Suppressor macrophage (primary cell): ENCODE results near the gene ABHD4.

Source experiments
- DNase-seq, 4 experiments: peaks; one replicate each; pipeline ENCODE4 v3.0.0-alpha.2; 2020 to 2022
- total RNA-seq, 17 experiments: gene quantifications; one replicate each; lab custom pipeline; 2026; ENCODE audit warnings: mixed read lengths in 6 of 17, inconsistent platforms in 3 of 17; lab: John Stamatoyannopoulos, UW

Gene ABHD4, protein sequence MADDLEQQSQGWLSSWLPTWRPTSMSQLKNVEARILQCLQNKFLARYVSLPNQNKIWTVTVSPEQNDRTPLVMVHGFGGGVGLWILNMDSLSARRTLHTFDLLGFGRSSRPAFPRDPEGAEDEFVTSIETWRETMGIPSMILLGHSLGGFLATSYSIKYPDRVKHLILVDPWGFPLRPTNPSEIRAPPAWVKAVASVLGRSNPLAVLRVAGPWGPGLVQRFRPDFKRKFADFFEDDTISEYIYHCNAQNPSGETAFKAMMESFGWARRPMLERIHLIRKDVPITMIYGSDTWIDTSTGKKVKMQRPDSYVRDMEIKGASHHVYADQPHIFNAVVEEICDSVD
- total RNA-seq: 4.2 to 36.4 (median 14.2) reads per million in 17 experiments

DNA sequence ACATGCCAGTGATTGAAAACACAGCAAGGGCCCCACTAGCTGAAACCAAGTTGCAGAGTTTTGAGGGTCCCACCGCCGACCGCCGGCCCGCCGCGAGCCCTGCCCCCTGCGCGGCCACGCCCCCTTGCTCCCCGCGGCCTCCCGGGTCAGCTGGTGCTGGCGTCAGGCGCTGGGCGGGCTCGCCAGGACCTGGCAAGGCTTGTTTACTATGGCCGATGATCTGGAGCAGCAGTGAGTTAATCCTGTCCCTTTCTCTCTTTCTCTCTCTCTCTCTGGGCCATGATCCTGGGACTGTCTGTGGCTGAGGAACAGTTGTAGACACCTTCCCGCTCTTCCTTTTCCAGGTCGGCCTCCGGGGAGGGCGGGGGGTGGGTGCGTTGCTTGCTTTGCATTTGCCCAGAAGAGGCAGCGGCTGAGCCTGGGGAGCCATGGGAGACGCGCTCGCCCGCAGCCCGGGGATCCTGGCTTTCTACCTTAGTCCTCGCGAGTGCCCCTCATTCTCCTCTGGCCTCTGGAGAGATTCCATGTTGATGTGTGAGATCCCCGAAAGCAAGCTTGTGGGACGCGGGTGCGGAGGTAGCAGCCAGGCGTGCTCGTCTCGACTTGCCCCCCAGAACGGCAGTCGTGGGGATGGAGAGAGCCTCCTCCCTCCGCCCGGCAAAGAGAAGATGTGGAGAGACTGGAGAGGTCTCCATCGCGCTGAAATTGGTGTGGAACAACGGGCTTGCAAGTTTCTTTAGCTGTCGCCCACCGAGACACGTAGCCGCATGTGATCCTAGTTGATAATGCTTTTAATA lies at the start of gene ABHD4:
TSS of gene ABHD4 (plus strand) at position 202 of the 797 bp plus-strand sequence. CDS start at position 209, 7 bp downstream.
- peak; percentile 76 to 91 (median 82) for DNase-seq

DNA sequence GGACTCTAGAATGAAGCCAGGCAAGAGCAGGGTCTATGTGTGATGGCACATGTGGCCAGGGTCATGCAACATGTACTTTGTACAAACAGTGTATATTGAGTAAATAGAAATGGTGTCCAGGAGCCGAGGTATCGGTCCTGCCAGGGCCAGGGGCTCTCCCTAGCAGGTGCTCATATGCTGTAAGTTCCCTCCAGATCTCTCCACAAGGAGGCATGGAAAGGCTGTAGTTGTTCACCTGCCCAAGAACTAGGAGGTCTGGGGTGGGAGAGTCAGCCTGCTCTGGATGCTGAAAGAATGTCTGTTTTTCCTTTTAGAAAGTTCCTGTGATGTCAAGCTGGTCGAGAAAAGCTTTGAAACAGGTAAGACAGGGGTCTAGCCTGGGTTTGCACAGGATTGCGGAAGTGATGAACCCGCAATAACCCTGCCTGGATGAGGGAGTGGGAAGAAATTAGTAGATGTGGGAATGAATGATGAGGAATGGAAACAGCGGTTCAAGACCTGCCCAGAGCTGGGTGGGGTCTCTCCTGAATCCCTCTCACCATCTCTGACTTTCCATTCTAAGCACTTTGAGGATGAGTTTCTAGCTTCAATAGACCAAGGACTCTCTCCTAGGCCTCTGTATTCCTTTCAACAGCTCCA lies 48.7 kb upstream of the ABHD4 start:
- DNase-seq: no peak

DNA sequence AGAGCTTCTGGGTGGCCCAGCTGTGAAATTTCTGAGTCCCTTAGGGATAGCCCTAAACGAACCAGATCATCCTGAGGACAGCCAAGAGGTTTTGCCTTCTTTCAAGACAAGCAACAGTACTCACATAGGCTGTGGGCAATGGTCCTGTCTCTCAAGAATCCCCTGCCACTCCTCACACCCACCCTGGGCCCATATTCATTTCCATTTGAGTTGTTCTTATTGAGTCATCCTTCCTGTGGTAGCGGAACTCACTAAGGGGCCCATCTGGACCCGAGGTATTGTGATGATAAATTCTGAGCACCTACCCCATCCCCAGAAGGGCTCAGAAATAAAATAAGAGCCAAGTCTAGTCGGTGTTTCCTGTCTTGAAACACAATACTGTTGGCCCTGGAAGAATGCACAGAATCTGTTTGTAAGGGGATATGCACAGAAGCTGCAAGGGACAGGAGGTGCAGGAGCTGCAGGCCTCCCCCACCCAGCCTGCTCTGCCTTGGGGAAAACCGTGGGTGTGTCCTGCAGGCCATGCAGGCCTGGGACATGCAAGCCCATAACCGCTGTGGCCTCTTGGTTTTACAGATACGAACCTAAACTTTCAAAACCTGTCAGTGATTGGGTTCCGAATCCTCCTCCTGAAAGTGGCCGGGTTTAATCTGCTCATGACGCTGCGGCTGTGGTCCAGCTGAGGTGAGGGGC lies 48.0 kb upstream of the ABHD4 start:
- peak in 1 of 4 experiments; percentile 34 for DNase-seq

- DNase-seq: peak in 1 of 4 experiments; percentile 43
Measured at GRCh38 chr14:22551605-22551997, 46.5 kb upstream of the ABHD4 start.

DNA sequence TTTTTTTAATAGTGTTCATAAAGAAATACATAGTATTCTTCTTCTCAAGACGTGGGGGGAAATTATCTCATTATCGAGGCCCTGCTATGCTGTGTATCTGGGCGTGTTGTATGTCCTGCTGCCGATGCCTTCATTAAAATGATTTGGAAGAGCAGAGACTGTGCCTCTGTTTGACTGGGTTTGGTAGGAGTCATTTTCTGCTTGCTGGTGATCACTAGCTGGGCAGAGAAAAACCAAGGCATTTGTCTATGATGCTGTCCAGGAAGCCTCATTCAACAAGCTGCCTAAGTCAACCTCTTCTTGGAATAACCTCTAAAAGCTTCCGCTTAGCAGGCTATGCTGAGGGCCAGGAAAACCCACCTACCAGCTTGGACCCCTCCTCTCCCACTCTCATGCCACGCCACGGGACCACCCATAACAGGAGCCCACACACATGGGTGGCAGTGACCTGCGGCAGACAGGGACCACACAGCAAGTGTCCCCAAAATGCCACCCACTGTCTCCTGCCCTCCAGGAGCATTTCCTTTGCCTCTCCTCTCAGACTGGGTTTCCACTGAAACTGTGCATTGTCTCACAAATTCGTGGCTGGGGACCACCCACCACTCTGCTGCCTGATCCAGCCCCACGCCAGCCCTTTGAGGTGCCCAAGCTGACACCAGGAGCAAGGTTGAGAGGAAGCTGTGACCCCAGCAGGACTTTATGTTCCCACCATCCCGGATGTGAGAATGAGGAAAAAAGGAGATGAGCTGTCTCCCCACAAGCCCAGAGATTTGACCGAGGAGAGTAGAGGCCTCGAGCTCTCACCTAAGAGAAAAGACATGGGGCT lies 45.9 kb upstream of the ABHD4 start:
- DNase-seq: no peak

DNA sequence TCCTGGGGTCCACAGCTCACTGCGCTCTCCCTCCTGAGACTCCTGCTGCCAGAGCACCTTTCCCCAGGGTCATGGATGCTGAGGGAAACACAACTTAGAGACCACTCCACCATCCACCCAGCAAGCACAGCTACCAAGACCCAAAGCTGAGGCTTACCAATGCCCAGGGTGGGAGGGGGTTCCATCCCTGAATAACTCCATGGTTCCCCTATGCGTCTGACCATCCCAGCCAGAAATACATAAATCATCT lies 45.3 kb upstream of the ABHD4 start:
- DNase-seq: no peak

DNA sequence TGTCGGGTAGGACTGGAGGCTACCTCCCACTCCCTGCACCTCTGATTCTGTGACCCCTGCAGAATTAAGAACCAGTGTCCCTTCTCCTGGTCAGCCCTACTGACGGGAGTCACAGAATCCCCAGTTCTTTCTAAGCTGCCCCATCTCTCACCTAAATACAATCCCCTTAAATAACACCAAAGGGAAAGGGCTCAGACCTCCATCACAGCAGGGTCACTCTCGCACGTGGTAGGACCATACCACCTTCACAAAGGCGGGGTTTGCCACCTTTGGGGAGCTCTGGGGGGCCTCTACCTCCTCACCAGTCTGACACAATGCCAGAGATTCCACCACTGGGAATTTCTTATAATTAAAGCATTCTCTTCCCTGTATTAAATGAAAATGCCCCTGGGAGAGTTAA lies 44.7 kb upstream of the ABHD4 start:
- no peak for DNase-seq

GRCh38 chr14:22553861-22554497 lies 44.1 kb upstream of the ABHD4 start:
- DNase-seq: peak in 1 of 4 experiments; percentile 52

GRCh38 chr14:22554498-22555383 lies 43.4 kb upstream of the ABHD4 start:
- no peak for DNase-seq

DNA sequence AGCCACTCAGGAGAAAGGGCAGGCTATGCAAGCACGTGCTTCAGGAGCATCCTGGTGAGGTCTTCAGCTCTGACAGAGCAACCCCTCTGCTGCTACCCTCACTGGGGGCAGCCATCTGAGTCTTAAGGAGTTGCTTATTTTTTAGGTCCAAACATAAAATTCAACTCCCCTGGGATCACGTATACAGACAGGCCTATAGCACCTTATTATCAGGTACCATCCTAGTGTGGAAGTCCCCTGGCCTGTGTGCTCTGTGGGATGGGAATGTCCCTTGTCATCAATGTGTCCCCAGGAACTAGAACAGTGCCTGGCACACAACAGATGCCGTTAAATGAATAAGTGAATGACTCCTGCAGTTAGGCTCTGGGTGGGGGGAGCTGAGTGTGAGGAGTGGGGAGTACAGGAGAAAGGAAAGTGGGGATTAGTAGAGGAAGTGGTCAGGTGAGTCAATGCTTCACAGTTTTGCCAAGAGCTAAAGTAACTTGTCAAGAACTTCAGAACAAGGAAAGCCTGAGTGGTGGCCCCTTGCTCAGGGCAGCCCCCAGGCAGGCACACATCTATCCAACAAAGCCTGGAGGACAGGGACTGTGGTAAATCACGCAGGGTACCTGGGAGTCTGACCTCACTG lies 42.6 kb upstream of the ABHD4 start:
- DNase-seq: no peak

GRCh38 chr14:22556021-22556989 lies 41.8 kb upstream of the ABHD4 start:
- peak in 3 of 4 experiments; percentile 27 to 48 (median 37) for DNase-seq

- peak; percentile 78 to 94 (median 90) for DNase-seq
Measured at GRCh38 chr14:22556990-22557623, 41.0 kb upstream of the ABHD4 start.

DNA sequence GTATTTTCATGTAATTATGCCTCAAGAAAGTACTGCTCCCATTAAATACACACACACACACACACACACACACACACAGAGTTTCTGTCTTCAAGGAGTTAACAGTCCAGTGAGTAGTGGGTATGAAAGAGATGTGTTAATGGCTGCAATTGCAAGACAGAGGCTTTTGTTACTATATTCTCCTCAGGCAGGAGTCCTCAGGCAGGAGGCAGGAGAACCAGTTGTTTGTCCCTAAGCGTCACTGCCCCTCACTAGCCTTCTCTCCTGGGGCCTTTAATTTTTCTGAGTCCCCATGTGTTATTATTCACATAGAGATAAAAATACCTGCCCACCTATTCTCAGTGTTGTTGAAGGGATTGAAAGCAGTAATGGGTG lies 40.3 kb upstream of the ABHD4 start:
- DNase-seq: no peak

- no peak for DNase-seq
Measured at GRCh38 chr14:22558221-22558913, 39.7 kb upstream of the ABHD4 start.

GRCh38 chr14:22559041-22559440 lies 39.1 kb upstream of the ABHD4 start:
- no peak for DNase-seq

DNA sequence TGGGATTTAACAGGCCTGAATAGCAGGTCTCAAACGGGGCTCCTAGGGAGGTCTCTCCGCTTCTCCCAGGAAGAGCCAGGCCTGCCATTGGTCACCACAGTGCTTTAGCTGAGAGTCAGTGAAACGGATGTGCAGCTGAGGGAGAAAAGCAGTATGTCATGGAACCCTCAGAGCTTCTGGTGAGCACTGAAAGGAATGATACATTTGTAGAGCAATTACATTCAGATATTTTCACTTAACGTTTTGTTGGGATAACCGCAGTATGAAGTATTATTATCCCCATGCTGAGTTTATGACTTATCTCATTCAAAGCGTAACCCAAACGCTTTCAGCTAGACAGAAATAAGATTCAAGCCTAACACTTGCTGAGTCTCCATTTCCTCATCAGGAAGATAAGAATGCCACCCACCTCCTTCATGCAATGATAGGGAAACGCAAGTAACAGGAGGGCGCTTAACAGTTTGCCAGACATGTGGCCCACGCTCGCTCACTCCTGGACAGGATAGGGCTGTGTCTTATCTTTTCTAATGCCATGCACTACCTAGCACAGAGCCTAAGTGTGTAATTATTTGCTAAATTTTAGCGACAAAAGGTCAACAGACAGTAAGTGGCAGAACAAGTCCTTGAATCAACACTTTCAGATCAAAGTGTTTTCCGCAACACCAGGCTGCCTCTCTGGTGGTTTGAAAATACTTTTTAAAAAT lies 37.3 kb upstream of the ABHD4 start:
- peak in 1 of 4 experiments; percentile 37 for DNase-seq

GRCh38 chr14:22561366-22561660 lies 36.8 kb upstream of the ABHD4 start:
- DNase-seq: no peak
